Gastrocnemius medialis (tissue), 4 donors: ENCODE data around the gene PABPN1L. TPM values are rescaled to one million over a fixed set of nuclear protein-coding genes. Genes with fewer than 3 reads are reported as not detected.

Experiments
- ATAC-seq, 2 donors: fragments of 150-250 bp; one replicate each; pipeline ENCODE4 v1.9.1; 2016
- DNase-seq, 2 donors: peaks; one replicate each; pipeline ENCODE4 v3.0.0-alpha.2; 2019
- H3K27ac ChIP-seq, 4 donors: fragments of 200-600 bp; sonication (generic); 1 replicate in 1 of 4; 2 replicates in 3 of 4; pipeline ENCODE4 v1.5.1; 2016 to 2018; ENCODE audit warnings: mild to moderate bottlenecking in 2 of 4, moderate library complexity in 1 of 4
- H3K27me3 ChIP-seq, 3 donors: fragments of 200-600 bp; sonication (generic) in 2 of 3; 1 replicate in 1 of 3; 2 replicates in 2 of 3; pipeline versions ENCODE4 v1.5.1 to v1.6.0; 2016 to 2019; ENCODE audit warnings: mild to moderate bottlenecking in 1 of 3, moderate library complexity in 1 of 3
- H3K36me3 ChIP-seq, 2 donors: fragments of 200-600 bp; sonication (generic) in 1 of 2; one replicate each; pipeline ENCODE4 v1.5.1; 2017 to 2018
- H3K4me1 ChIP-seq, 2 donors: fragments of 200-600 bp; sonication (generic) in 1 of 2; one replicate each; pipeline ENCODE4 v1.5.1; 2016 to 2017; ENCODE audit warnings: mild to moderate bottlenecking in 2 of 2
- H3K4me3 ChIP-seq, 4 donors: fragments of 200-600 bp; sonication (generic) in 3 of 4; 1 replicate in 1 of 4; 2 replicates in 3 of 4; pipeline ENCODE4 v1.5.1; 2016 to 2019; ENCODE audit warnings: mild to moderate bottlenecking in 2 of 4
- H3K9me3 ChIP-seq, 3 donors: fragments of 200-600 bp; sonication (generic) in 2 of 3; 1 replicate in 1 of 3; 2 replicates in 2 of 3; pipeline ENCODE4 v1.5.1; 2016 to 2019
- POLR2A ChIP-seq, 2 donors: fragments of 450-650 bp; IDR thresholded peaks; one replicate each; pipeline ENCODE4 v1.6.1; 2017; ENCODE audit warnings: antibody characterized with exemption in 2 of 2, mild to moderate bottlenecking in 2 of 2, moderate library complexity in 2 of 2
- in situ Hi-C, 4 donors: fragments of 200-750 bp; cut with MboI; loops; one replicate each; pipeline versions ENCODE4 v1.15.0 to v1.8.0; 2017; ENCODE audit warnings: low sequenced_read_pairs in 4 of 4
- intact Hi-C: fragments of 100-400 bp; cut with DNase I; formaldehyde crosslinking; loops from one replicate; pipeline ENCODE4 v1.15.1; 2023; ENCODE audit warnings: low total_unique reads
- total RNA-seq, 4 donors: library from RNA; depleted of rRNA; stranded (reverse); fragments of >200 nt; gene quantifications; one replicate each; pipeline versions ENCODE4 v1.1.0 to v1.2.3, GENCODE V29; 2016
- TF ChIP-seq, protein P1 (sequence below), 5 experiments: fragments of 450-650 bp in 3 of 5; fragments of 200-600 bp in 2 of 5; sonication (generic) in 2 of 5; IDR thresholded peaks in 4 of 5; conservative IDR thresholded peaks in 1 of 5; 1 replicate in 4 of 5; 2 replicates in 1 of 5; pipeline ENCODE4 v1.5.1; 2016 to 2019; ENCODE audit warnings: antibody characterized with exemption in 5 of 5, mild to moderate bottlenecking in 3 of 5, moderate library complexity in 3 of 5

The PABPN1L gene
- total RNA-seq, 4 donors from 2014 or later = not detected

DNA sequence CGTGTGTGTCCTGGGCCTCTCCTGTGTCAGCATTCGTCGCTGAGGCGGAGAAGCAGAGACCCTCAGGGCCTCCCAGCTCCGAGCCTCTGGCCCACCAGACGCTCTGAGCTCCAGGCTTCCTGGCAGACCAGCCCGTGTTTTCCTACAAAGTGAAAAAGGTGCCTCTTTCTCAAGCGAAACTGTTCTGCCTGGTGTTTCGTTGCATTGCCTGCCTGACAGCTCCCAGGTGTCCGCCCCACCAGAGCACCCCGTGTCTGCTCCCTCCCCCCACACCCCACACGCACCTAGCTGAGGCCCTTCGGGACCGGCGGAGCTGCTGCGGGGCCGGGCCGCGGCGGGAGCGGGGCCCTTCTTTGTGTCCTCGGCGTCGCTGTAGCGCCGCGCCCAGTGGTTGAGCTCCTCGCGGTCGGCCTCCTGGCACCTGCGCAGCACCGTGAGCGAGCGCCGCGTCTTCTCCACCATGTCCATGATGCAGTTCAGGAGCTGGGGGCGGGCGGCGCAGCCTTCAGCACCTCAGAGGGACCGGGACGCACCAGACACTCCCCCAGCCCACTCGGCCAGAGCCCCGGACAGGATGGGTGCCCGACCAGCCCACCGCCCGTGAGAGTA lies 14.7 kb upstream of the PABPN1L start:
- Histone ChIP-seq H3K4me1 (peaks cover 34 to 40% of the 10 kb centered on the region in 2 donors), H3K9me3 (no peaks in the 10 kb centered on the region), H3K27me3 (no peaks in the 10 kb centered on the region), H3K36me3 (peaks cover 0 to 46% of the 10 kb centered on the region in 2 donors), H3K4me3 (no peak overlapping the region), H3K27ac (no peak overlapping the region)
- no peak for ATAC-seq
- intact Hi-C loops = no loop called here
- no peak for DNase-seq
- in situ Hi-C loops = no loop called here
- TF ChIP-seq, protein P1, sequence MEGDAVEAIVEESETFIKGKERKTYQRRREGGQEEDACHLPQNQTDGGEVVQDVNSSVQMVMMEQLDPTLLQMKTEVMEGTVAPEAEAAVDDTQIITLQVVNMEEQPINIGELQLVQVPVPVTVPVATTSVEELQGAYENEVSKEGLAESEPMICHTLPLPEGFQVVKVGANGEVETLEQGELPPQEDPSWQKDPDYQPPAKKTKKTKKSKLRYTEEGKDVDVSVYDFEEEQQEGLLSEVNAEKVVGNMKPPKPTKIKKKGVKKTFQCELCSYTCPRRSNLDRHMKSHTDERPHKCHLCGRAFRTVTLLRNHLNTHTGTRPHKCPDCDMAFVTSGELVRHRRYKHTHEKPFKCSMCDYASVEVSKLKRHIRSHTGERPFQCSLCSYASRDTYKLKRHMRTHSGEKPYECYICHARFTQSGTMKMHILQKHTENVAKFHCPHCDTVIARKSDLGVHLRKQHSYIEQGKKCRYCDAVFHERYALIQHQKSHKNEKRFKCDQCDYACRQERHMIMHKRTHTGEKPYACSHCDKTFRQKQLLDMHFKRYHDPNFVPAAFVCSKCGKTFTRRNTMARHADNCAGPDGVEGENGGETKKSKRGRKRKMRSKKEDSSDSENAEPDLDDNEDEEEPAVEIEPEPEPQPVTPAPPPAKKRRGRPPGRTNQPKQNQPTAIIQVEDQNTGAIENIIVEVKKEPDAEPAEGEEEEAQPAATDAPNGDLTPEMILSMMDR (IDR thresholded peaks at IDR 0.05 in 4 of 5, conservative IDR thresholded peaks at IDR 0.05 in 1 of 5) = no peak
- TF ChIP-seq POLR2A (IDR thresholded peaks at IDR 0.05) = no peak

DNA sequence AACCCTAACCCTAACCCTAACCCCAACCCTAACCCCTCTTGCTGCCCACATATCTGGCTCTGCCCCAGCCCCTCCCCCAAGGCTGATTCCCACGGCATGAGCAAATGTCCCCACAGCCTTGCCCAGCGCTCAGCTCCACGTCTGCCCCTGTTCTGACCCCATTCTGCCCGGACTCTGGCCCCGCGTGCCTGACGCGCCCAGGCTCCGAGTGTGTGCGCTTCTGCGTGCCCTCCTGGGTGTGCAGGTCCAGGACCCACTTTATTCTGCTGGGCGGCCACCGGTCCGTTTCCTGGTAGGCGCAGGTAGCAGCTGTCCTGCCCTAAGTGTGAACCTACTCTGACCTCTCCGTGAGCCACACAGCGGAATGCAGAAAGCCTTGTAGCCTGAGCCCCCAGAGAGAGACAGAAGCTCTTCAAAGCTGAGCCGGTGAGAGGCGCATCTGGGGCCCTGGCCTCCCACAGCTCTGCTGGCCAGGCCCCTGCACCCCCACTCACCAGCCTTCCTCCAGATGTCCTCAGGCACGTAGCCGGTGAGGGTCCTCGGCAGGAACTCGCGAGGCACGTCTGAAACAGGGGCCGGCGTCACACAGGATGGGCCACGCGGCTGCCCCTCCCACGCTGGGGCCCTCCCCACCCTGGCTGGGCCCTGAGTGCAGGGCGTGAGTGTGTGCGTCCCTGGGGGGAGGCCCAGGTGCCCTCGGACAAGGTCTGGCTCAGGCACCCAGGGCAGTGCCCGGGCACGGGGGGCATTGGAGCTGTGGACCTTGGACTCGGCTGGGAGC lies 14.0 kb upstream of the PABPN1L start:
- intact Hi-C loops = no loop called here
- Histone ChIP-seq H3K4me1 (peaks cover 27 to 33% of the 10 kb centered on the region in 2 donors), H3K36me3 (peaks cover 0 to 46% of the 10 kb centered on the region in 2 donors), H3K4me3 (no peak overlapping the region), H3K27ac (no peak overlapping the region), H3K27me3 (no peaks in the 10 kb centered on the region), H3K9me3 (no peaks in the 10 kb centered on the region)
- TF ChIP-seq, protein P1 (IDR thresholded peaks at IDR 0.05 in 4 of 5, conservative IDR thresholded peaks at IDR 0.05 in 1 of 5) = no peak
- no peak for TF ChIP-seq POLR2A (IDR thresholded peaks at IDR 0.05)
- DNase-seq (no peak), ATAC-seq (no peak)
- in situ Hi-C loops = no loop called here

DNA sequence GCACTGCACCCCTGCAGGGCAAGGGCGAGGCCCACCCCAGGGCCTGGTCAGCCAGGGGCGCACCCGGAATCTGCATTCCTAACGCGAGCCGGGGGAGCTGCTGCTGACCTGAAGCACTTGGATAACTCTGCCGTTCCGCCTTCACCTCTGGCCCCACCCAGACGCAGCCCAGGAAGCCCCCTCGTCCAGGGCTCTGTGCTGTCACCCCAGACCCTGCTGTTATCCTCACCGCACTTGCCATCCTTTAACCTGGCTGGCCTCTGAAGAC lies 13.3 kb upstream of the PABPN1L start:
- Histone ChIP-seq H3K36me3 (peaks cover 0 to 40% of the 10 kb centered on the region in 2 donors), H3K4me3 (no peak overlapping the region), H3K4me1 (peaks cover 20 to 28% of the 10 kb centered on the region in 2 donors), H3K27ac (no peak overlapping the region), H3K9me3 (no peaks in the 10 kb centered on the region), H3K27me3 (no peaks in the 10 kb centered on the region)
- no peak for TF ChIP-seq POLR2A (IDR thresholded peaks at IDR 0.05)
- TF ChIP-seq, protein P1 (IDR thresholded peaks at IDR 0.05 in 4 of 5, conservative IDR thresholded peaks at IDR 0.05 in 1 of 5) = no peak
- intact Hi-C loops = no loop called here
- ATAC-seq (no peak), DNase-seq (no peak)
- in situ Hi-C loops = no loop called here

DNA sequence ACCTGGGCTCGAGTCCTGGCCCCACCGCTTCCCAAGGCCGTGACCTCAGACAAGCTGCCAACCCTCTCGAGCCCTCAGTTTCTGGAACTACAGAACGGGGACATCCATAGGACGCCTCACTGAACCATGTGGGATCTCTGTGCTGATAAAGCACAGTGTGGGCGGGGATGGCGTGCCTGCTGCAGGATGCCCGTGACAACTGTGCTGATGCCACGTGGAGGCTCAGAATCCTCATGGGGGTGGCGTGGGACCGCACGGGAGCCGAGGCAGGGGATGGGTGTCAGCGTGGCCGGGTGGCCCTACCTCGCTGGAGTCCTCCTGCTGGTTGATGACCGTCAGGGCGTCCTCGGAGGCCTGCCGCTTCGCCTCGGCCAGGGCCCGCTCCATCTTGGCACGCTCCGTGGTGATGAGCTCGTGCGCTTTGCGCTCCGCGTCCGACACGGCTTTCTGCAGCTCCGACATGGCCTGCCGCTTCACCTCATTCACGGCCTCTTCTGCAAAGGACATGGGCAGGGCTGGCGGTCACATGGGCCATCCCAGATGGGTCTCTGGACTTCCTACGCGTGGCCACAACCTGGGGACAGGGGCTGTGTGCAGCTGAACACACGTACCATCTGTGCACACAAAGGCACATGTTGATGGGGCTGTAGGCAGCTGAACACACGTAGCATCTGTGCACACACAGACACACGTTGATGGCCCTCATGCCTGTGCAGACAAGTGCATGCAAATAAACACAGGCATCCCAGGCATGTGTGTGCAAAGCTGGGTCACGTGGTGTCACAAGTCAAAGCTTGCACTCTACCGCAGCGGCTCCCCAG lies 12.7 kb upstream of the PABPN1L start:
- Histone ChIP-seq H3K27ac (no peak overlapping the region), H3K4me3 (no peak overlapping the region), H3K4me1 (peaks cover 15 to 22% of the 10 kb centered on the region in 2 donors), H3K27me3 (no peaks in the 10 kb centered on the region), H3K9me3 (no peaks in the 10 kb centered on the region), H3K36me3 (peaks cover 0 to 34% of the 10 kb centered on the region in 2 donors)
- intact Hi-C loops (no loop called here), in situ Hi-C loops (no loop called here)
- DNase-seq (no peak), ATAC-seq (no peak)
- no peak for TF ChIP-seq POLR2A (IDR thresholded peaks at IDR 0.05)
- TF ChIP-seq, protein P1 (IDR thresholded peaks at IDR 0.05 in 4 of 5, conservative IDR thresholded peaks at IDR 0.05 in 1 of 5) = no peak
